DMS153 treated with DMSO at 0.1 percent for 48 hours (cell line): Measurements from ENCODE around the gene SQSTM1.

Experiments used
- DNase-seq: peaks from one replicate; lab custom pipeline; 2025; ENCODE audit not compliant: unreplicated experiment; lab: John Stamatoyannopoulos, UW

The SQSTM1 gene

DNA sequence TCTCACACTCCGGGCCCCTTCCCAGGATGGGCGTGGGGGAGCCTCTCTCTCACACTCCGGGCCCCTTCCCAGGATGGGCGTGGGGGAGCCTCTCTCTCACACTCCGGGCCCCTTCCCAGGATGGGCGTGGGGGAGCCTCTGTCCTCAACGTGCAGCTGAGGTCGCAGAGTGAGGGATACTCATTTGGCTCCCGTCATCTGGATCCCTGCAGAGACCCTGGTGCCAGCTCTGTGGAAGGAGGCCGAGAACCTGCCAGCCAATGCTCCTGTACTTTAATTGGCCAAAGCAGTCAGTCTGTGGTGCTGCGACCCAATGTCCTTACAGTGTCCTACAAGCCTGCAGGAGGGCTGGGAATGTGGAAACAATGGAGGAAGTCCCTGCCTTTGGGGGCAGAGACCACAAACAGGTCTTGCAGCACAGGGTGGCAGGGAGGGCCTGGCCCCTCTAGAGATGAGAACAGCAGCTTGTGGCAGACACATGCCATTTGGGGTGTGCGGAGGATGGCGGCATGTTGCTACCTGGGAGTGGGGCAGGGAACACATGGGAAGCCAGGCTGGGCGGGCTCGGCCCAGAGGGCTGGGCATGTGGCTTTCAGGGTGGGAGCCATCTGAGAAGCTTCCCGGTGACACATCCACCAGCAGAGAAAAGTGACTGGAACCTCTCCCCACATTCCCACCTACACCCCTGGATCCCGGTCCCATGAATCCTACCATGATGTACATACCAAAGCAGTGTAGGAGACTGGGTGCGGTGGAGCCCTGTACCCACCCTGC lies 51.5 kb downstream of the SQSTM1 start:
- no peak for DNase-seq

DNA sequence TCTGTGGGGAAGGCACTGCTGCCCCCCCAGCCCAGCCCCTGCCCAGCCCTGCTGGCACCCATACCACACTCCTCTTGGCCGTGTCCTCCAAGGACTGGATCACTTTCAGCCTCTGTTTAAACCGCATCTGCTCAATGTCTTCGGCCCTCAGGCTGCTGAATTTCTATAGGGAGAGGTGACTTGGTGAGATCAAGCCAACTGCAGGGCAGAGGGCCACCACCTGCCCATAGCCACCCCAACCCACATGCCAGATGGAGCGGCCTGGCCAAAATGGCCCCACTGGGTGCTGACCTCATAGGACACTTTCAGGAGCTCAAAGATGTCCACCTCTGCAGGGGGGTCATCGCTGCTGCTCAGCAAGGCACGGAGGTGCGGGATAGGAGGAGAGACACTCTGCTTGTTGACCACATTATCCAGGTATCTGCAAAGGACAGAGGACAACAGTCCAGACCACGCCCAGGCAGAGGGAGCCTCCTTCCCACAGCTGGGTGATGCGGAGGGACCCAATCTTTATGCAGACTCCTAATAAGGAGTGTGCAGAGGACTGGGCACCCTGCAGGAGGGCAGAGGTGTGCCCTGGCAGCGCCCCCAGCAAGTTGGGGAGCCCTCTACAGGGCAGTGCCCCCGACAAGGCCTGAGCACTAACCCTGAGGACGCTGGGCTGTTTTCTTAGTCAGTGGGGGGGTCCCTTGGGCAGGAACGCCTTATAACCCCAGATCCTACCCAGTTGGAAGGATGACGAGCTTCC lies 52.3 kb downstream of the SQSTM1 start:
- no peak for DNase-seq

DNA sequence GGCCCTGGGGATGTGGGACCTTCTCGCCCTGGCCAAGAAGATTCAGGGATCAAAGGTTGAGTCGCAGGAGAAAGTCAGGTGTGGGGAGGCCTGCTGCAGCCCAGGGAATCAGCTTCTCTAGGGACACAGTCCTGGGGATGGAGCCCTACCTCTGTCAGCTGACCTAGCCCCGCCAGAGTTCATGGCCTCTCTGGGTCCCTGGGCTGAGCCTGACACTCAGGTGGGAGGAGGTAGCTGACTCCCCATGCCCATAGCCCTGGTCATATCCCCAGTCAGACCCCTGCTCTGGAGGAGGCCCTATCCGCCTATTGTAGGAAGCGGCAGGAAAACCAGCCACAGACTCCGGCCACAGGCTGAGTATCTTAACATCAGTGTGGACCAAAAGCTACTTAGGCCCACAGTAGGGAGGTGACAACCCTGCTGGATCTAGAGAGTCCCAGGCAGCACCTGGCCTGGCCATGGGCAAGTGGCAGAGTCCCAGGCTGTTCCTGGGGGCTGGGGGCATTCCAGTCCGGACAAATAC lies 52.9 kb downstream of the SQSTM1 start:
- DNase-seq: no peak

DNA sequence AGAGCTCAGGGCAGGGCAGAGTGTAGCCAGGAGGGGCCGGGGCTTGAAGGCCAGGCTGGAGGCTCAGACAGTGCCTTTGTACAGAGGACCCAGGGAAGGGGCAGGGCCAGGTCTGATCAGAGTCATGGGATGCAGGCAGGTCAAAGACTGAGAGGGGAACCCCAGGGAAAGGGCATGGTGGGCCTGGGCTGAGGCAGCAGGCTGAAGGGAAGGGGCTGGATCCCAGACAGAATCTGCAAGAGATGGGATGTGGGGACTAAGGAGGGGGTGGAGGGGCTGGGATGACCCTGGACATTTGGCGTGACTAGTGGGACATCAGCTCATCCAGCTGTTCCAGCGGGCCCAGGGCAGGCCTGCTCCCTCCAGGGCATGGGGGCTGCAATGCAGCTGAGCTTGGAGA lies 53.4 kb downstream of the SQSTM1 start:
- no peak for DNase-seq

DNA sequence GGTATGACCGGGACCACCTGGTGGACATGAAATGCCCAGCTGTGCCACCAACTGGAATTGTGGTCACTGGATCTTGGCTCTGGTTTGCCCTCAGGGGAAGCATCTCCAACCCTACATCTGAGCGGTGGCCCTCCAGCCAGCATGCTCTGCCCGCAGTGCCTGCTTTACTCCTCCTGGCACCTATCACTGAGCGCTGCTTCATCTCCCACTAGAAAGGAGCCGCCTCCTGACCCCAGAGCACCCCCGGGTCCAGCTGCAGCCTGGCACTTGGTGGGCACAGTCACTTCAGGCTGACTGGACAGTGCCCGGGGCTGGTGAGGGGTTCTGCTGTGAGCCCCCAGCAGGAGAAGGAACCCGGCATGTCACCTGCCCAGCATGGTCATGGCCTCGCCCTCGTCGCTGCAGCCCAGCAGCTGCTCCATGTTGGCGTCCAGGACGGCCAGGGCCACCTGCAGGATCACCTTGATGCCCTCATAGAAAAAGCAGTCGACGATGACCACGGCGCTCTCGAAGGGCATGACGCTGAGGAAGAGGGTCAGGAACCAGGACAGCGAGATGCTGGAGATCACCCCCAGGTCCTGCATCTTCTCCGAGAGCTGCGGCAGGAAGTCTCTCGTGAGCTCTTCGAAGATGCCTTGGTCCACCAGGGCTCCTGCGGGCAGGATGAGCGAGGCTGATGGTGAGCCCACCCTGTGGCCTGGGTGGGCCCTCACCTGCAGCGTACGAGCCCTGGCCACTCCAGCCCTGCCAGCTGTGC lies 54.0 kb downstream of the SQSTM1 start:
- DNase-seq: no peak

DNA sequence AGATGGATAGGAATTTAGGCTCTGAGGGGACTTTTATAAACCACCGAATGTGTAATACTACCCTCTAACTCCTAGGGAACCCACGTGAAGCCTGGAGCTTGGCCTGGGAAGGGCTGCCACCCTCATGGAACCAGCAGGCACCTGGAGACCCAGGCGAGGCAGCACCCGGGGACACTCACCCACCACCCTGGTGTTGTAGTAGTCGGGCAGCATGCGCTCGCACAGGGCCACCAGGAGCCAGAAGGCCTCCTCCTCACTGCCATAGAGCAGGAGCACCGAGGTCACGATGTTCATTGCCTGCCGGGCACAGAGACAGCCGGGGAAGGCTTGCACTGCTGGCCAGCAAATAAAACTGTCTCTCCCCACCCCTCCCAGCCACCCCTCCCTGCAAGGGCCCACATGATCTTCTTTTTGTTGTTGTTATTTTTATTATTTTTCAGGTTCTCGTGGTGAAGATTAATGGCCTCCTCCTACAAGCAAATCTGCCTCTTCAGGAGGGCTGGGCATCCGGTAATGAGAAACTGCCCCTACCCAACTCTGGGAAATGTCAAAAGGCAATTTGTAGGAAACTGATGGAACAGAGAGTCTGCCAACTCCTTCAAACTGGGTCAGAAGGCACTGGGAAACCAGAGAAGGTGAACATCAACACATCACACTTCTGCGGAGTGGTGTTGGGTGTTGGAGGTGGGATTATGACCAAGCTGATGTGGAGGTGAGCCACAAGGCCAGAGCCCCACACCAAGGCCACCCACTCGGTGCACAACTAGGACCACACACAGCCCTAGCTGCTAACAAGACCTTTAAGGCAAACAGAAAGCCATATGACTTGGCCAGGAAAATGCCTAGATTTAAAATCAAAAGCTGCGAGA lies 55.3 kb downstream of the SQSTM1 start:
- DNase-seq: no peak

DNA sequence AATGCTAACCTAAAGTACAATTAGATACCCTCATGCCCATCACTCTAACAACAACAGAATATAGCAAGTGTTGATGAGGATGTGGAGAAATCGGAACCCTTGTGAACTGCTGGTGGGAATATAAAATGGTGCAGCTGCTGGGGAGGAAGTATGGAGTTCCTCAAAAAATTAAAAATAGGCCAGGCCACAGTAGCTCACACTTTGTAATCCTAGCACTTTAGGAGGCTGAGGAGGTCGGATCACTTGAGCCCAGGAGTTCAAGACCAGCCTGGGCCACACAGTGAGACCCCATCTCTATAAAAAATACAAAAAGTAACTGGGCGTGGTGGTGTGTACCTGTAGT lies 55.9 kb downstream of the SQSTM1 start:
- no peak for DNase-seq

DNA sequence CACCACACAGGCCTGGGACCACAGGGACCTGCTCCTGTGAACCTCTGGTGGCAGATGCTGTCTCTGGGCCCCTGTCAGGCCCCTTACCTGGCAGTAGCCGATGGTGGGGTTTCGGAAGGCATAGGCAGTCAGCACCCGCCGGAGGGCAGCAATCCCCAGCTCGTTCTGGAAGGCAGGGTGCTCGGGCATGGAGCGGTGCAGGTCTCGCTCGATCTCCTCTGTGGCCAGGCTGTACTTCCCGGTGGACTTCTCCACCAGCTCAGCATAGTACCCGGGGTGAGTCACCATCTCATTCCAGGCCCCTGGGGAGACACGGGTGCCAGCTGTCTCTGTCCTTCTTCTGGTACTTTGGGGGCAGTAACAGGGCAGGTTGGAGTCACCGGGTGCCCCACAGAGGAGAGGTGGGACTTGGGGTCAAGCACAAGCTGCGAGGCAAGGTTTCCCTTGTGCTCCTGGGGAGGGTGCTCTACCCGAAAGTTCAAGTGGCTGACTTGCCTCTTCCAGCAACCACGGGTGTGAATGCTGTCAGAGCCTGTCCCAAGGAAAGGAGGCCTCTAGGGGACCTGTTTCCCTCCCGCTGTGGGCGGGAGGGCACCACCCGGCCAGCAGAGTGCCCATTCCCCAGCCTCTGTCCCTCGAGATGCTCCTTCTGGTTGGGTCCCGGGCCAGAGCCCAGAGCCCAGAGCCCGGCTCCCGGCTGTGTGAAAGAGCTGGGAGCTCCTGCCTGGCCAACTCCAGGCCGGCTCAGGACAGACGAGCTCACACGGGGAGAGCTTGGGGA lies 57.7 kb downstream of the SQSTM1 start:
- no peak for DNase-seq

DNA sequence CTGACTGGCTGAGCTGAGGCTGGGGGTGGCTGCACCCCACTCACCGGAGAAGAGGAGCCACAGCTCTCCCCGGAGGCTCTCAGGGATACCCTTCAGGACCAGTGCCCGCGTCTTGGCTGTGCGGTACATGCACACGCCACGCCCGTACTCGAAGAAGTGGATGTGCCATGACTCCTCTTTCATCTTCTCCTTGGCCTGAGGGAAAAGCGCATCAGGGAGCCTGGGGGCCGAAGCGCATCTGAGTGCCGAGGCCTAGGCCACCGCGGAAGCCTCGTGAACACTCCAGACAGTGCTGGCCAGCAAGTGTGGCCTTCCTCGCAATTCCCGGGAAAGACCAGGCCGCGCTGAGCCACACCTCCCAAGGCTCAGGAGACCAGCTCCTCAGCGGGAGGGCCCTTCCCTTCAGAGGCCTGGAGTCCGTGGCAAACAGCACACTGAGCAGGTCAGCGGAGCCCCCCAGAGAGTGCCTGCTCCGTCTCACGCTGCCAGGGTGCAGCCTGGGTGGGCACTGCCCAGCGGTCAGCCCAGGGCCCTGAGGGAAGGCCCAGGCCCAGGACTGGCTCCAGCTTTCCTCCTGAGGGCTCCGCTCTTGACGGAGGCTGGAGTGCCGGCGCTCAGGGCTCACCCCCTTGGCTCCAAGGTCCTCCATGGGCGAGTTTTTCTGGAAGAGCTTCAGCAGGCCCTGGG lies 58.4 kb downstream of the SQSTM1 start:
- DNase-seq: no peak

DNA sequence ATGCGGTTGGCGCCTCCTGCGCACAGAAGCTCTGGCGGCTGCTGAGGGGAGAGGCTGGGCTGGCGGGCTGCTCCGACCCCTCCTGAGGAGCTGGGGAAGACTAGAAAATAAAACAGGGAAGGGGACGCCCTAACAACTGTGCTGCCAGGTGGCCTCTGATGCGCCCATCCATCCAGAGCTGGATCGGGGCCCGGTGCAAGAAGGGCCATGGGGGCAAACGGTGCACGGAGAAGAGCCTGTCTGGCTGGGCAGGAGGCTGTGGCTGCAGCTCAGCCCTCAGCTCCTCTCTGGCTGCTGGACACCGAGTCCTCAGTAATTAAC lies 58.9 kb downstream of the SQSTM1 start:
- DNase-seq: no peak

DNA sequence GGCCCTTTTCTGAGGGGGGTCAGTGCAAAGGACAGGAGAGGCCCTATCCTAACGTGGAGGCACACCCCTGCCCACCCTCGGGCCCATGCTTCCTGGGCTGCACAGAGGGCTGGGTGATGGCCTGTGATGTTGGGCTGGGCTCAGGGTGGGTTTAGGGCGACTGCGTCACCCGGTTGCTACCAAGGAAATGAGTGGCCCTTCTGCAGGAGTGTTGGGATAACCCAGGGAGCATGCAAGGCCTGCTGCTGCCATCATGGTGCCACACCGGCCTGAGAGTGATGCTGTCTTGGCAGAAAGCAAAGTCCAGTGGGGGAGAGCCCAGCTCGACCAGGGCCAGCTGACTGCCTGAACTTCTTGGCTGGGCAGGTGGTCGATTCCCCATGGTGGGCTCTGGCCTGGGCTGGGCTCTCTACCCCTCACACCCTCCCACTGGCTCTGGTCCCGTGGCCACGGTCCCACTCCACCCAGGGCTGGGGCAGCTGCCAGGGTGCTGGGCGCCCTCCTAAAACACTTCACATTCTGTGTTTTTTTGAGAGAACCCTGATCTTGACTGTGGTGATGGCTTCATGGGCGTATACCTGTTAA lies 59.5 kb downstream of the SQSTM1 start:
- no peak for DNase-seq

DNA sequence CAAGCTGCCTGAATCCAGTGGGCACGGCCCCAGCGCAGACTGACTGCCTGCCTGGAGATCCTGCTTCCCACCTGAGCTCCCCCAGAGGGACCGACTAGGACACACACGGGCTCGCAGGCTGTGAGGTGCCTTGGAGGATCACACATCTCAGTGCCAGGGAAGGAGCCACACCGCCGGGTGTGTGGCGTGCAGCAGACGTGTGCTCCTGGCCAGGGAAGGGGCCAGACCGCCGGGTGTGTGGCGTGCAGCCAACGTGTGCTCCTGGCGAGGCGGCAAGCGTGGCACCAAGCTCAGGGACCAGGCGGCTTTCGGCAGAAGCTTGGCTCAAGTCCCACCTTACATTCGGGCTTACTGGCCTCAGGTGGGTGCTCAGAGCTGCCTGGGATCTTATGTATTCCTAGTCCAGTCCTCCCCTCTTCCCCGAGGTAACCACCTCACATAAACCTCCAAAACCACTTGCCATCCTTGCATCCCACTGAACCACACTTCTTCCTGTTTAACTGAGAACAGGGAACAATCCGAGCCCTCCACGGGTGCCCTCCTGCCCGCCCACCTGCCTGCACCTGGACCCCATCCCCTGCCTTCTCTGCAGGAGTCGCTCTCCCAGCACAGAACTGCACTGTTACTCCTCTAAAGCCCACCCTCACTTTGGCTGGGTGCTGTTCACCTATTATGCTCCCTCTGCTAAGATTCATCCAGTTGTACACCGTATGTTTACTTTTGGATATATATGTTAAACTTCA lies 60.3 kb downstream of the SQSTM1 start:
- no peak for DNase-seq

DNA sequence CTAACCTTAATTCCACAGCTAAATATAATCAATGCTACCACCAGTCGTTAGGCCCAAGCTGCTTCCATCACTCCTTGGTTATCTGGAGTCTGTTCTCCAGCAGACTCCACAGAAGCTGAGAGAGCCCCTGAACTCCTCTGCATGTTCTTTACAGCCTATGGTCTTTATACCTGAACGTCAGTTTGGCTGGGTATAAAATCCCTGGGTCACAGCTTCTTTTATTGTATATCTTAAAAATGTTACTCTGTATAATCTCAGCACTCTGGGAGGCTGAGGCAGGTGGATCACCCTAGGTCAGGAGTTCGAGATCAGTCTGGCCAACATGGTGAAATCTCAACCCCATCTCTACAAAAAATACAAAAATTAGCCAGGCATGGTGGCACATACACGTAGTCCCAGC lies 61.6 kb downstream of the SQSTM1 start:
- no peak for DNase-seq

DNA sequence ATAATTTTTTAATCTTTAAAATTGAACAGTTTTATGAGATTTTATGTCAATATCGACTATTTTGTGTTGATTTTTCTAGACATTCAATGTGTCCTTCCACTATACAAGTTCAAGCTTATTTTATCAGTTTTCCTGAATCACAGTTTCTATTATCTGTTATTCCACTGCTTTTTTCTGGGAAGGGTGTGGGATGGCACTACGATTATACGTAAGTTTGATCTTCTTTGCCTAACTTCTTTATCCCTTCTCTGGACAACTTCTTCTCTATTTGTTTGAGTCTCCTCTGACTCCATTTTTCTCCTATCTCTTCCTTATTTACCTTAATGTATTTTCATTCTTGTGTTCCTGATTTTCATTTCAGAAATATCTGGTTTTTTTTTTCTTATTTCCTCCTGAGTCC lies 62.5 kb downstream of the SQSTM1 start:
- DNase-seq: no peak

DNA sequence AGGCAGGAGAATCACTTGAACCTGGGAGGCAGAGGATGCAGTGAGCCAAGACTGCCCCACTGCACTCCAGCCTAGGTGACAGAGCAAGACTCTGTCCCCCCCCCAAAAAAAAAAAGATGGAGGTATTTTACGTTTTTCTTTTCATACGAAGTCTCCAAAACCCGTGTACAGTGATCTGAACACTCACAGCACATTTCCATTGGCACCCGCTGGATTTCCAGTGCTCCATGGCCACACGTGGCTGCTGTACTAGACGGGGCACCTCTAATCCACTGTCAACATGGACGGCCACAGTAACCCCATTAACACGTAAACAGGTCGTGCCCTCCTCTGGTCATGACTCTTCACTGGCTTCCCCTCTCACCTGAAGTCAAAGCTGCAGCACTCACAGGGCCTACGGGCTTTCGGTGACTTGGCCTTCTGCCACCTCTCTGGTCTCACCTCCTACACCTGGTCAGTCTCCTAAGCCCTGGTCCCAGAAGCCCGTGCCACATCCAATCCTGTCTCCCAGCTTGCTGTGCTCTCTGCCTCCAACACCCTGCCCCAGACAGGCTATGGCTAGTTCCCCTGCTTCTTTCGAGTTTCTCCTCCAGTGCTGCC lies 64.9 kb downstream of the SQSTM1 start:
- DNase-seq: no peak

DNA sequence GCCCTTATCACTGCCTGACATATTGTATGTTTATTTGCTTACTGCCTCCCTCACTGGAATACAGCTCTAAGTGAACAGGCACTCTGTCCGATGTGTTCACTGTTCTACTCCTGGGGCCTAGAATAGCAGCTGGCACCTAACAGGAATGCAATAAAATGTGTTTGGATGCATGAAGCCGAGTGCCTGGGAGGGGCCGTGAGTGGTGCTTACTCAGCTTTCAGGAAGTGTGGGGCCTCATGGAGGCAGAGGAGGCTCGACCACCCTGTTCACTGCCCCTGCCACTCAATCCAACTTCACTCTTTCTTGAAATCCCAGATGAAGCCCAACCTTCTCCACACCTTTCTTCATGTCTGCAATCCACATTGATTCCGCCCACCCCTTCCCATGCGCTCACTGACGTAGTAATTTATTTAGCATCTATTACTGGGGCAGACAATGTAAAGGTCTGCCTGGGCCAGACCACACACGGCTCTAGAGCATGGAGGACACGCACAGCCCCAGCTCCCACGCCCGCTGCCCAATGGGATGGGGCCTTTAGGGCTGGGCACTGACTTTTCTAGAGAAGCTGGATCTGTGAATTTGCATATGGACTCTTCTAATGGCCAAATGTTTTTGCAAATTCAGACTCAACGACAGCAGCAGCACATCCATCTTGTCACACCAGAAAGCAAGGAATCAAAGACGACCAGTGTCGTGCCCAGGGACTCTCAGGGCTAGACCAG lies 65.6 kb downstream of the SQSTM1 start:
- no peak for DNase-seq

DNA sequence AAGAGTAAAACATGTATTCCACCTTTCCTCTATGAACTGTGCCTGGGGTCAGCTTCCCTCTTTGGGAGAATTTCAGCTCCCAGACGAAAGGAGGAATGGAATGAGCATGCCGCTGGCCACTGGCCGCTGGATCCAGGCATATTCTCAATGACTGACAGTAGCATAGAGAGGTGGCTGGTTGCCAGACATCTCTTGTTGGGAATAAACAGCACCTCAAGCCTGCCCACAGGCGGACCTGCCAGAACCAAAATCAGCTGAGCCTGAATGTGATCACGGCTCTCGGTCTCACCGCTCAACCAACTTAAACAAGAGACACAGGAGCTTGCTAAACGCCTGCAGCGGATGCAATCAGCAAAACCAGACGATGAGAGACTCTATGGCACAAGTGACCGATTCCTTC lies 66.4 kb downstream of the SQSTM1 start:
- DNase-seq: no peak
